Pancreas (tissue), 10 donors: ENCODE results near the gene FAM50B. TPM values are rescaled to one million over a fixed set of nuclear protein-coding genes. Genes with fewer than 3 reads are reported as not detected.

Experiments
- ATAC-seq, 4 donors: fragments of 200-7000 bp; cut with Tn5 transposase; one replicate each; pipeline versions ENCODE4 v1.8.0 to v1.9.1; 2020; ENCODE audit warnings: mild to moderate bottlenecking in 4 of 4, moderate library complexity in 4 of 4
- DNase-seq, 6 donors: peaks; one replicate each; pipeline ENCODE4 v3.0.0-alpha.2; 2020
- FAIRE-seq: peaks from 2 replicates; lab custom pipeline; 2012; peaks lifted over from hg19 to GRCh38; lab: Jason Lieb, UNC
- H3K27ac ChIP-seq, 4 donors: fragments of 200-600 bp; sonication (generic); 1 replicate in 3 of 4; 2 replicates in 1 of 4; pipeline versions ENCODE4 v1.5.0 to v1.8.0; 2020
- H3K27me3 ChIP-seq, 4 donors: fragments of 200-600 bp; one replicate each; pipeline ENCODE4 v1.8.0; 2021
- H3K36me3 ChIP-seq, 3 donors: fragments of 200-600 bp; sonication (generic) in 1 of 3; one replicate each; pipeline versions ENCODE4 v1.5.0 to v1.8.0; 2020 to 2021
- H3K4me1 ChIP-seq, 3 donors: fragments of 200-600 bp; one replicate each; pipeline ENCODE4 v1.8.0; 2021
- H3K4me3 ChIP-seq, 4 donors: fragments of 200-600 bp; sonication (generic) in 2 of 4; one replicate each; pipeline versions ENCODE4 v1.5.0 to v1.8.0; 2020 to 2021
- H3K9me3 ChIP-seq, 4 donors: fragments of 200-600 bp; one replicate each; pipeline ENCODE4 v1.8.0; 2021
- CTCF ChIP-seq, 4 donors: fragments of 200-600 bp; sonication (generic) in 3 of 4; IDR thresholded peaks; one replicate each; pipeline versions ENCODE4 v1.5.0 to v1.8.0; 2021; ENCODE audit warnings: antibody characterized with exemption in 4 of 4
- WGBS, 2 donors: extraction: QIAGEN DNeasy Blood & Tissue Kit; methylation state at CpG; one replicate each; pipeline ENCODE4 v1.1.7; 2013; 5-methylcytosine and 5-hydroxymethylcytosine counted together
- intact Hi-C, 3 donors: fragments of 100-400 bp; cut with DNase I; formaldehyde crosslinking; loops; one replicate each; pipeline versions ENCODE4 v1.11.1 to v1.14.2; 2022
- polyA plus RNA-seq, 2 donors: library from polyadenylated mRNA; stranded (reverse); fragments of 200-250 nt; gene quantifications; one replicate each; pipeline ENCODE4 v1.2.3, GENCODE V29; 2013
- total RNA-seq, 6 donors: library from RNA; stranded (reverse); fragmentation: NEBNext Ultra II Directional in 4 of 6; extraction: Animal tissue kit (Norgen Biotek cat#: 25700) in 4 of 6; gene quantifications; one replicate each; pipeline versions ENCODE4 v1.2.1 to v1.2.4, GENCODE V29; 2021 to 2023
- donor health status: healthy with polysubstance abuse.
- donor health status: DM: no; HTN: no; CAD: no; lungs with moderate emphysema.
- donor health status: DM: no; HTN: no; CAD: no.
- donor health status: control.
- donor health status: control.
- donor health status: Bipolar disorder and iron deficiency.
- donor health status: DM: yes; HTN: yes; CAD: no.
- donor health status: DM: no; HTN: no; CAD: no.
- donor health status: DM: no; HTN: no; CAD: no.
- donor health status: DM: yes; HTN: yes; CAD: no.

The FAM50B gene
- total and polyA plus RNA-seq, 8 donors: 3.6 to 9.7 (median 5.9) TPM

- intact Hi-C loops: no loop called here
- H3K27me3 ChIP-seq: no peaks in the 10 kb centered on the region
- 64 to 71% methylated on average over 15 of the region's 15 CpGs for WGBS, 2 donors
- ATAC-seq (peak; percentile 4 to 26 (median 18)), FAIRE-seq (no peak), DNase-seq (peak in 1 of 6 donors; percentile 24)
- H3K9me3 ChIP-seq: no peaks in the 10 kb centered on the region
- H3K27ac ChIP-seq: peak overlapping the region; percentile 78 to 92 (median 84)
- H3K4me1 ChIP-seq: peaks cover 14 to 30% (median 26%) of the 10 kb centered on the region in 3 donors
- TF ChIP-seq CTCF (IDR thresholded peaks at IDR 0.05): no peak
- no peaks in the 10 kb centered on the region for H3K36me3 ChIP-seq
- no peak overlapping the region for H3K4me3 ChIP-seq
These were observed 23.8 kb upstream of the FAM50B start for GRCh38 chr6:3825331-3825831.

GRCh38 chr6:3825851-3826581 lies 23.2 kb upstream of the FAM50B start:
- TF ChIP-seq CTCF (IDR thresholded peaks at IDR 0.05): no peak
- no peaks in the 10 kb centered on the region for H3K27me3 ChIP-seq
- ATAC-seq (peak; percentile 91 to 95 (median 94)), FAIRE-seq (peak; percentile 39), DNase-seq (peak; percentile 84 to 92 (median 90))
- H3K4me1 ChIP-seq: peaks cover 14 to 30% (median 26%) of the 10 kb centered on the region in 3 donors
- 12 to 17% methylated on average over 15 of the region's 15 CpGs for WGBS, 2 donors
- H3K27ac ChIP-seq: peak overlapping the region; percentile 78 to 92 (median 84)
- no peaks in the 10 kb centered on the region for H3K9me3 ChIP-seq
- intact Hi-C loops: no loop called here
- H3K36me3 ChIP-seq: no peaks in the 10 kb centered on the region
- H3K4me3 ChIP-seq: no peak overlapping the region

- WGBS, 2 donors: 89 to 92% methylated on average over 5 of the region's 5 CpGs
- Histone ChIP-seq H3K9me3 (no peaks in the 10 kb centered on the region), H3K27me3 (no peaks in the 10 kb centered on the region), H3K4me1 (peaks cover 14 to 31% (median 20%) of the 10 kb centered on the region in 3 donors), H3K36me3 (no peaks in the 10 kb centered on the region), H3K27ac (no peak overlapping the region), H3K4me3 (no peak overlapping the region)
- no peak for TF ChIP-seq CTCF (IDR thresholded peaks at IDR 0.05)
- DNase-seq (no peak), ATAC-seq (no peak), FAIRE-seq (no peak)
- intact Hi-C loops: no loop called here
These were observed 19.9 kb upstream of the FAM50B start for GRCh38 chr6:3829285-3829684.

GRCh38 chr6:3830806-3831205 lies 18.4 kb upstream of the FAM50B start:
- intact Hi-C loops: no loop called here
- no peaks in the 10 kb centered on the region for H3K9me3 ChIP-seq
- peaks cover 5 to 32% (median 9%) of the 10 kb centered on the region in 3 donors for H3K4me1 ChIP-seq
- FAIRE-seq (no peak), ATAC-seq (no peak), DNase-seq (no peak)
- WGBS, 2 donors: 94 to 99% methylated on average over 4 of the region's 4 CpGs
- H3K36me3 ChIP-seq: no peaks in the 10 kb centered on the region
- no peaks in the 10 kb centered on the region for H3K27me3 ChIP-seq
- no peak for TF ChIP-seq CTCF (IDR thresholded peaks at IDR 0.05)
- no peak overlapping the region for H3K4me3 ChIP-seq
- no peak overlapping the region for H3K27ac ChIP-seq
